Left cardiac atrium (tissue), 4 donors: ENCODE results near the gene PPIA. TPM values are rescaled to one million over a fixed set of nuclear protein-coding genes. Genes with fewer than 3 reads are reported as not detected.
"Not testable (repeated sequence)": the region's sequence is repeated elsewhere in the genome, so short reads cannot be mapped to it uniquely, and the experiment has no call there.

Experiments
- ATAC-seq, 2 donors: fragments of 200-7000 bp; cut with Tn5 transposase; one replicate each; pipeline ENCODE4 v1.9.1; 2020; ENCODE audit warnings: mild to moderate bottlenecking in 2 of 2, moderate library complexity in 2 of 2
- DNase-seq: peaks from one replicate; pipeline ENCODE4 v3.0.0-alpha.2; 2020
- intact Hi-C, 2 donors: fragments of 100-400 bp; cut with DNase I; formaldehyde crosslinking; loops; one replicate each; pipeline versions ENCODE4 v1.14.1 to v1.15.1; 2022 to 2023
- total RNA-seq, 2 donors: library from RNA; stranded (reverse); fragmentation: NEBNext Ultra II Directional; extraction: Animal tissue kit (Norgen Biotek cat#: 25700); gene quantifications; one replicate each; pipeline ENCODE4 v1.2.1, GENCODE V29; 2021
- donor health status: DM: no; HTN: yes; CAD: no.
- donor health status: DM: no; HTN: yes; CAD: no; lungs with severe emphysema.
- donor health status: DM: yes; HTN: yes; CAD: no.
- donor health status: Dilated cardiomyopathy.

Gene PPIA
- total RNA-seq, 2 donors from 2014 or later, result 637 to 672 TPM

- DNase-seq, result no peak
- ATAC-seq, result no peak
- intact Hi-C loops, result no loop called here
Observed at GRCh38 chr7:44802418-44803025, 6.0 kb downstream of the PPIA start.

- intact Hi-C loops, DNase-seq, ATAC-seq: not testable (repeated sequence)
Observed at GRCh38 chr7:44803828-44804519, 7.5 kb downstream of the PPIA start.

GRCh38 chr7:44805950-44806349, 9.5 kb downstream of the PPIA start:
- intact Hi-C loops, result no loop called here

GRCh38 chr7:44808914-44809393, 12.5 kb downstream of the PPIA start:
- intact Hi-C loops, result no loop called here
- DNase-seq (no peak), ATAC-seq (no peak)

More at GRCh38 chr7:44805950-44806349, 9.5 kb downstream of the PPIA start:
- no peak for DNase-seq
- ATAC-seq, result no peak

DNA sequence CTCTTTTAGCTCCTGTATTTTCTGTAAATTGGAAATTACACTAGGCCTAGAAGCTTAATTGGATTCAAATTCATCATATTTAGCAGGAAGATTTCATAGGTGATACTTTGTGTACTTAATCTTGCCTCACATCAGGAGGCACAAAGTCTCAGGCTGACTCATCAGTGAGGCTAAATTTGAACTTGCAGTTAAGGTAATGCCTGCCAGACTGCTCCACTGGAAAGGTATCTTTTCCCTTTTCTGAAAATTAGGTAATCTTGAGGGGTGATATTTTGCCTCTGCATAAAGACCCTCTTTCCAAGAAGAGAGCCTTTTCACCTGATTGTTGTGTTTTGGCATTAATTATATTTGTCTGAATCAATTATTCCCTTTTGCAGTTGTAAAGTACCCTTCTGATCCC, 14.6 kb downstream of the PPIA start:
- intact Hi-C loops, result no loop called here
- DNase-seq (no peak), ATAC-seq (no peak)

GRCh38 chr7:44811571-44811970, 15.1 kb downstream of the PPIA start:
- no peak for ATAC-seq
- intact Hi-C loops, result no loop called here
- no peak for DNase-seq

DNA sequence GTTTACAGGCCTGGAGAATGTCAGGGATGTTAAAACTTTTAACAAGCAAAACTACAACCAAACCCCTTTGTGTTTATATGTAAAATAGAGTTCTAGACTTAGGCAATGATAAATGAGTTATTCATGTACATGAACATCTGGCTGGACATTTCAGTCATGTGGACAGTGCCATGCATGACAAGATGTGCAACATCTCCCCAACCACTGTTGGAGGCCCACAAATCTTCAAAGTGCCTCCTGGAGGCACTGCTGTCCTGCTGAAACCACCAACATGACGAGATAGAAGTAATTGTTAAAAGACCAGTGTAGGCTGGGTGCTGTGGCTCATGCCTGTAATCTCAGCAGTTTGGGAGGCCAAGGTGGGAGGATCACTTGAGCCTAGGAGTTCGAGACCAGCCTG, 18.4 kb downstream of the PPIA start:
- DNase-seq, result no peak
- no peak for ATAC-seq
- intact Hi-C loops, result no loop called here

GRCh38 chr7:44819292-44819691, 22.8 kb downstream of the PPIA start:
- intact Hi-C loops, result no loop called here
- ATAC-seq (no peak), DNase-seq (no peak)

DNA sequence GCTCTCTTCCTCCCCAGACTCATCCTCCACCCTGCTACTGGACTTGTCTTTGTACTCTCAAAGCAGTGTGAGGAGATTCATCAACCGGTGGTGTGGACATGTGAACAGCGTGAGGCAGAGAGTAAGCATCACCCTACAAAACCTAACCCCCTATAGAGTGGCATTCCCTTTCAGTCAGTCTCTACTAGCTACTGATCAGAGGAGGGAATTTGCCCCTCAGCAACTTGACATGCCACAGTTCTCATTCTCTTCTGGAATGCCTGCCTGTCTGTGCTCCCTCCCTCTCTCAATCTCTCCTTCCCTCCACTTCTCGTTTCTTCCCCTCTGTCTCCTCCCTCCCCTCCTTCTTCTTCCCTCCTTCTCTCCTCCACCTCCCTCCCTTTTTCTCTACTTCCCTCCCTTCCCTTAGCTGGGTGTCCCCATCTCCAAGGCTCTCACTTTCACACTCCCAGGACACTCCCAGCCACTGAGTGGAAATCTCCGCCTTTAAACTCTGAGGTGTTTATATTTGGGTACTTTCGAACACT, 26.8 kb downstream of the PPIA start:
- intact Hi-C loops, result no loop called here
- no peak for ATAC-seq
- no peak for DNase-seq

- ATAC-seq (no peak), DNase-seq (no peak)
- intact Hi-C loops, result no loop called here
Observed at GRCh38 chr7:44824894-44825526, 28.5 kb downstream of the PPIA start.

DNA sequence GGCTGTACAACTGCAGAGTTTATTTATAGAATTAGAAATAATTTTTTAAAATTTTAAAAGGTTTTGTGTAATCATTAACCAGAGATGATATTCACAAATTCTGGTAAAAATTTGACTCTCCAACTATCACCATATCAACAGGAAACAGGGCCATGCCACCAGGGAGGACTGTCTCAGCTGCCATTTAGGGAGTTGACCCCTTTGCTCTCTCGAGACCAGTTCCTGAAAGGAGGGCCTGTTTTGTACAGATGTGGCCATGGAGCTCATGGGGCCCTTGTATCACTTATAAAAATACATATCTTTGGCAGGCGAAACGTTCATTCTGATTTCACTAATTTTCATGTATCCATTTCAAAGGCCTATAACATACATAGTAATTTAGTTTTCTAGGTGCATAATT, 31.1 kb downstream of the PPIA start:
- ATAC-seq, result no peak
- DNase-seq, result no peak
- intact Hi-C loops, result no loop called here

- no peak for ATAC-seq
Observed at GRCh38 chr7:44838751-44839150, 42.3 kb downstream of the PPIA start.

GRCh38 chr7:44842675-44843074, 46.2 kb downstream of the PPIA start:
- DNase-seq, intact Hi-C loops: not testable (repeated sequence)
- peak in 1 of 2 donors; percentile 18 for ATAC-seq

More at GRCh38 chr7:44838751-44839150, 42.3 kb downstream of the PPIA start:
- intact Hi-C loops, result no loop called here
- no peak for DNase-seq

- DNase-seq, intact Hi-C loops, ATAC-seq: not testable (repeated sequence)
Observed at GRCh38 chr7:44843440-44843839, 47.0 kb downstream of the PPIA start.

DNA sequence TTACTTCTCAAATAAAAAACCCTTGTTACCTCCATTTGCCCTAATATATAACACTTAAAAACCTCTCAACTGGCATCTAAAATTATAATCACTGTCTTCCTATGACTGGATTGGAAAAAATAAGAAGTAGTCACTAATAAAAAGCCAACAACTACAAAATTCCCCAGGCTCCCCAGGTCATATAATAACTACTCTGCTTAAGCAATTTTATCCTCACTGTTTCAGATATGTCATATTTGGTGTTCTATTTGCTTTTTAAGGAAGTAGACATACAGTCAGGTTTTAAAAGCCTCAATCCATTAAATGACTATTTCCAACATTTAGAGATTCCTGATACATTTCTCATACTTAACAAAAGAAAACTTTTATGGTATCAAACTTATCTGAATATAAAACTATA, 49.0 kb downstream of the PPIA start:
- DNase-seq (no peak), ATAC-seq (no peak)
- intact Hi-C loops, result loop anchor here (5.0 kb wide), 2 partner anchors 48 to 263 kb away; partner anchors contain the start of genes PPIA (in 1 of the 2) and TMED4 (in 1 of the 2)

GRCh38 chr7:44846390-44846789, 49.9 kb downstream of the PPIA start:
- not testable (repeated sequence) for DNase-seq, ATAC-seq
- intact Hi-C loops, result loop anchor here (2.0 to 5.0 kb wide), 3 partner anchors 49 to 264 kb away; partner anchors contain the start of genes PPIA (in 1 of the 2) and TMED4 (in 1 of the 2)

- DNase-seq, result no peak
- intact Hi-C loops, result loop anchor here (2.0 to 5.0 kb wide), 3 partner anchors 50 to 265 kb away; partner anchors contain the start of genes PPIA (in 1 of the 2) and TMED4 (in 1 of the 2)
- ATAC-seq, result no peak
Observed at GRCh38 chr7:44846816-44847508, 50.5 kb downstream of the PPIA start.

DNA sequence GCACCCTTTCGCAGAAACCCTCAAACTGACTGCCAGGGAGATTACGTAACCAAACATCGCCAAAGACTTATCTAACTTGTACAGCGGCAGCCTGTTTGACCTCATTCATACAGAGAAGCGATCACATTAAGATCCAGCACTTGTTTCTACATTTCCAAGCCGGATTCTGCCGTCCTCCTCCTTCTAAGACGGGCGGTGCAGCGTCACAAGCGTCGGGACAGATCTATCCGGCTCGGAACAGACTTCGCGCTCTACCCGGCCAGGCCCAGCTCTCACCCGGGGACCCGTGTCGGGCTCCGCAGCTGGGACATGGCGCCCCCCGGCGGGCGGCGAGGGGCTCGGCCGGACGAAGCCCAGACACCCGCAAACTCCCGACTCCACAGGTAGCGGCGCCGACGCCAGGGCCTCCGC, 51.0 kb downstream of the PPIA start:
- intact Hi-C loops, result loop anchor here (2.0 to 5.0 kb wide), 3 partner anchors 50 to 265 kb away; partner anchors contain the start of genes PPIA (in 1 of the 2) and TMED4 (in 1 of the 2)
- DNase-seq (peak; percentile 89), ATAC-seq (peak; percentile 83 to 88)
